8988T (cell line): ENCODE measurements around the gene DENND1B.
"Not testable (repeated sequence)": the region's sequence is repeated elsewhere in the genome, so short reads cannot be mapped to it uniquely, and the experiment has no call there.

Experiments used
- DNase-seq: peaks from one replicate; pipeline ENCODE4 v3.0.0; 2011

The DENND1B gene

DNA sequence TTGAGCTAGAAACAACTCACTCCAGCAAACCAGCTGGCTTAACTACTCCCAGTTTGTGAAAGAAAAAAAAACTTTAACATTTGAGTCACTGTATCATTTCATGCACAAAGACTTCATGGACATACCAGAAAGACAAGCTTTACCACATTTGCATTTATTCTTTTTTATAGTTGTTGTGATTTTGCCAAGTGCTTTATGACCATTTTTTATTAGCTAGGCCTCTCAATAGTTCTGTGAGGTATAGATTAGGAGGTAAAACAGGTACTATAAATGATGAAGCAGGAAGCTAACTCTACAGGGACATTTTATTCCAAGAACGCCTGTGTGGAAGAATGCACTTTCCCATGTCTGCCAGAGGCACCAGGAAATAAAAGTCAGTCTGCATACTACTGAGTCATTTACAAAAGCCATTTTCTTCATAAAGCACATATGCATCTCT is 8.2 kb upstream of the DENND1B start:
- no peak for DNase-seq

DNA sequence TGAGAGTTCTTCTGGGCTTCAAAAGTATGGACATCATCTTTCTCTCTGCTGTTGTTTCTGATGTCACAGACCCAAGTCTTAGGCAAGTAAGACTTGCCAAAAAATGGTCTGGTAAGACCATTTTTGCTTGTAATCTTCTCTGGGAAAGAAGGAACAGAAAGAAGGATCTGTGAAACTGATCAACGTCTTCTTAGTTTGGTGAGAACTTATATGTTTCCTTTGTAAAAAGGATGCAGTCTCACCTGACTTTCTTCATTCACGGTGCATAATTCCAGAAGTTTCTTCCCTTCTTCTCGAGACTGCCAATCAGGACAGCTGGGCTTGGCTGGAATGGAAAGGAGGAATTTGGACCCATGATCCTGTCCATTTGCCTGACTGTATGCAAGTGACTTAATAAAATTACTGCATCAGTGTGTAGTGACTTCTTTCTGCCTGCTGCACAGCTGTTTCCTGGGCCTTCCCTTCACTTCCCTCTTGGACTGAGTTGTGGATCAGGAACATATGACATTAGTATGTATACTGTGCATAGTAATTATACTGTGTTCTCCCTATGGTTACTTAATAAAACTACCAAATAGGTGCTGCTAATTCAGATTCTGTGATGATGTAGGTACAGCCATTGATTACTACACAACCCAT is 7.6 kb upstream of the DENND1B start:
- DNase-seq: no peak

DNA sequence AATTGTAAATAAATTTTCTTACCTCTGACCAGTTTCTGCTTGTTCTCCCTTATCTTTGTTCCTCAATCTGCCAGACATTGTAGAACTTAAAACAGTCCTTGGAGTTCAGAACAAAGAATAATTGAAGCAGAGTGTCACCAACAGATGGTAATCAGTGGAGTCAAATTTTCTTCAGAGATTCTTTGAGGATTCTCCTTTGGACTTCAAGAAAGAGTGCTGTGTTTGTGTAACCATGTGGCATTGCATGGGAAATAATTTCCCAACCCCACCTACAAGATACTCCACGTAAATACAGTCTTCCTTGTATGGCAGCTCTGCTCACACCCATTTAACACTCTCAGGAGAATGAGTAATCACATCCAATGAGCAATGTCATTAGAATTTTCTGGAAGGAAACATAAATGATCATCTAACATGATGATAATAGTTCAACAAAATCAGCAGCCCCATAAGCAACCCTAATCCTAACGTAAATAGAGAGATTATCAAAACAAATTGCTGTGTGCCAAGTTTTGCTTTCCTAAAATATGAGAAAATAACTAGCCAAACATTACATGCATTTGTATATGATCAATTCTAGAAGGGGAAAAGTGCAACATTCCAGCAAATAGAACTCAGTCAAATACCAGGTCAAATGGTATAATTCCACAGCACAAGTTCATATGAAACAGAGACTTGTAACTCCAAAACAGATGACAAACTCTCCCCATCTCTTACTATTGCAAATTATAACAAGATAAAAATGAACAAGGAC is 6.9 kb upstream of the DENND1B start:
- no peak for DNase-seq

DNA sequence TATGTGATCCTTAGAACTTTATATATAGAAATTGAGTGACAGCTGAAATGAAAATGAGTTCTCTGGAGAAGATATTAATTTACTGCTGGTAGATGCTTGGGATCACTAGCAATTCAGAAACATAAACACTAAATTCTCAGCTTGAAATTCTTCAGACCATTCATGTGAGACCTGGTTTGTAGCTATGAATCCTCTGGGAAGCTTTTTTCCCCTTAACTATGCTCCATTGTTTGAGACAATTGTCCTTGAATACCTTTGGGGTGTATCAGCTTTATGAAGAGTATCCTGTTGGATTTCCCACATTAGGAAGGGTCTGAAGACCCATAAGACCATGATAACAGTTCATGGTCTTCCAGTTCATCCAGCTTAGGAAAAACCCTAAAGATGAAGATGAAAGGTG is 4.6 kb upstream of the DENND1B start:
- DNase-seq: no peak

DNA sequence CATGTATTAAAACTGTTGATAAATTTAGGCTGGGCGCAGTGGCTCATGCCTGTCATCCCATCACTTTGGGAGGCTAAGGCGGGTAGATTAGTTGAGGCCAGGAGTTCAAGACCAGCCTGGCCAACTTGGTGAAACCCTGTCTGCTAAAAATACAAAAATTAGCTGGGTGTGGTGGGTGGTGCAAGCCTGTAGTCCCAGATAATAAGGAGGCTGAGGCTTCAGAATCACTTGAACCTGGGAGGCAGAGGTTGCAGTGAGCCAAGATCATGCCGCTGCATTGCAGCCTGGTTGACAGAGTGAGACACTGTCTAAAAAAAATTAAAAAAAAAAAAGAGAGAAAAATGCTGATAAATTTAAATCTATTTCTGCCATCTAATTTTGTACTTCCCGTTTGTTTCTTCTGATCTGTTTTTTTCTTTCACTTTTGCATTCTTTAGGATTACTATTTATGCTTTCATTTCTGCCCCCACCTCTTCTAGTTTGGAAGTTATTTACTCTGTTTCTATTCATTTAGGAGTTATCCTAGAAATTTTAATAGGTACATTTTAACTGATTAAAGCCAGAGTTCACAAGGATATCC is 3.2 kb upstream of the DENND1B start:
- DNase-seq: no peak

DNA sequence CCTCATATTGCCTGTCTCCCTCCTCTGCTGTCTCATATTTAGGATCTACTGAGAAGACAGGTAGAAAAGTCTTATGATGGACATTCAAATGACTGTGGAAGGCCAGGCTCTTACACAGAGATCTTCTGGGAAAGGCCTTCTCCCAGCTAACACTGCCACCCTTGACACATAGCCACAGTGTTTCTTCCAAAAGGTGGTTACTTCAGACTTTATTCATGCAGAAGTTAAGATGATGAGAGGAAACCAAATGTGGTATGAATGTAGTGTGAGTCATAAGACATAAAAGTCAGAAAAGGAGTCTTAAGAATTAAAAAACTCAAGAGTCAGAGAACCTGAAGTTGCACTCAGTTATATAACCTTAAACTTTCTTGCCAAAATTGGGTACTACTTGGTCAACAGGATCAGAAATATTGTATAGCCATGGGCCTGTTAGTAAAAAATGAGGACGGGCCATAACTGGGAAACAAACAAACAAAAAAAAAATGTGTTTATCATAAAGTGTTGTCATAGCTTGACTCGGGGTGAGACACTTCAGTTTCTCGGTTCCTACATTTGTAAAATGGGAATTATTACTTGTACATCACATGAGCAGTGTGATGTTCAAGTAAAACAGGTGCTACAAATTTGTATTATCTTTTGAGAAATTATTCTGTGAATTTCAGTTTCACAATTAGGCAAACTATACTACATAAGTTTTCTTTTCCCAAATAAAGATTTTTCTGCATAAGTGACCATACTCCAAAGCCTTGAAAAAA is 1.2 kb upstream of the DENND1B start:
- no peak for DNase-seq

DNA sequence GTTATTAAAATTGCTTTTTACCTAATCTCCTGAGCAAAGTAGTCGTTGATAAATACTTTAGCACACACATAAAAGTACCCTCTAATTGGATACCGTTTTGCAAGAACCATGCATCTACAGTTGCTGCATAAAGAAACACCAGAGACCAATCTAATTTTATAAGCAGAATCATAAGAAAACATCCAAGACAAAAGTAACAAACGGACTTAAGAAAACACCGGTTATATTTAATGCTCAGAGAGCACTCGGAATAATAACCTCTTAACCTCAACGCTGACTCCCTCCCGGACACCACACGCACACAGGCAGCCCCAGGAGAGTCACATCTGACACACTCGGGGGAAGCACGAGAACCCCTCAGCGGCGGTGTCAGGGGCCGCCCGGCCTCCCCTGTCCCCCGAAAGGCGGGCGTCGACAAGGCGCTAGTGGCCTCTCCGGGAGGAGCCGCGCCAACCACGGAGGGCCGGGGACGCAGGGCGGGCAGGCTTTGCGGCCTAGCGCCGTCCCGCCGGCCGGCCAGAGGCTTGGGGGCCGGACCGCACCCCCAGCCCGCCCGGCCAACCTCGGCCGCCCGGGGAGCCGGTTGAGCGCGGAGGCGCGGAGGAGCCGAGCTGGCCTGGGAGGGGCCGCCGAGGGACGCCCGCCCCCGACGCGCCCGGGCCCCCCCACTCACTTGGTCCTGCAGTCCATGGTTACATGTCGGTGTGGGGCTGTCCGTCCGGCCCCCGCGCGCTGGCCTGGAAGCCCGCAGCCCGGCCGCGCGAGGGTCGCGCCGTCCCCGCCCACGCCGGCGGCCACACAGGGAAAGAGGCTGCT is 606 bp downstream of the DENND1B start:
- DNase-seq: peak; percentile 30

DNA sequence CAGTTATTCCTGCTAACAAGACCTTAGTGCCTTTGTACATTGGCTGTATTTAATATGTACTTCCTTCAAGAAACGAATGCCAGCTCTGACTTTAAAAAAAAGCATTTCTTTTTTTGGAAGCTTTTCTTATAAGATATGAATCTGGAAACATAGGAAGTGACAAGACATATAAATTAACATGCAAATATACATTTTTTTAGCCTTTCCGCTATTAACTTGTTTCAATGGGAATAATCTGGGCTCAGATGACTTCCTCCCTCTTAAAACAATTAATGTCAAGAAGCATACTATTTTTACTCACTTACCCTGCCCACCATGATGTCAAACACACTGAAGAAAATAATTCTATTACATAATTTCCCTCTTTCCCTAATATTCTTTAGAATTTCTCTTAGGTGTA is 1.4 kb downstream of the DENND1B start:
- no peak for DNase-seq

DNA sequence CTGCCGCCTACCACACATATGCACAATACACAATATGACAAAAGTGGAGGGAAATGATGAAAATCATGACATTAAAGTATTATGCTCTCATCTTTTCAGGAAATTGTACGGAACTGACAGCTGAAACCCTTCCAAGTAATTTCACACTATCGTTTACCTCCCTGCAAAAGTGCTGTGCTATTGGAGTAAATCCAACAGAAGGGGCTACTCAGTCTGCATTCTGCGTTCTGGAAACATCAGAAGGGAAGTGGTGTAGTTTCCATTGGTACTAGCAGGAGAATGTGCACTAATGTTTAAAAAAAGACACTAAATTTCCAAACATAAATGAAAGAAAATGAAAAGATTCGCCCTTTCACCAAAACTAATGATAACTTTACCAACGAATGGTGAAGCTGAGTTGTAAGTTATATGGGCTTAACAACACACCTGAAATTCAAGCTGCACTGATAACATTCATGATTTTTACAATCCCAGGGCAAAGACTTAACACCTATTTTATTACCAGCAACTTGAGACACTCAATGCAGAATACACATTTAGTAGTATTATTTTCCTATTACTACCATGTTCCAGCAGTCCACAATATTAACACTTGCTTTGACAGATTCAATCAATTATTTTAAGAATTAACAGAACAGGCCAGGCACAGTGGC is 3.2 kb downstream of the DENND1B start:
- DNase-seq: no peak

DNA sequence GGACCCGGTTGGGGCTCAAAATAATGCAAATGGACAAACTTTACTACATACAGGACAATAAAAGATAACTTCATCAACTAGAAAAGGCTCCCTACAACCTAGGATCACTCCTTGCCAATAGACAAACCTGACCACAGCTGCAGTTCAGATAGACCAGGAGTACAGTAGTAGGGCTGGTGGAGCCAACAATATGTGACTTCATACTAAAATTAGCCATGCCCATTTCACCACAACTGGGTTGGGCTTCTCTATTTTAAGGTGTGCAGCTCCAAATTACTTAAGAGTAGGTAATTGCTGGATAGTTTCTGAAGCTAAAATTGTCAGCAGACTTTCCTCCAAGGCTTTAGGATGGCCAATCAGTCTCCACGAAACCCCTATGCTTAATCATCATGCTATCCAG is 3.9 kb downstream of the DENND1B start:
- no peak for DNase-seq

DNA sequence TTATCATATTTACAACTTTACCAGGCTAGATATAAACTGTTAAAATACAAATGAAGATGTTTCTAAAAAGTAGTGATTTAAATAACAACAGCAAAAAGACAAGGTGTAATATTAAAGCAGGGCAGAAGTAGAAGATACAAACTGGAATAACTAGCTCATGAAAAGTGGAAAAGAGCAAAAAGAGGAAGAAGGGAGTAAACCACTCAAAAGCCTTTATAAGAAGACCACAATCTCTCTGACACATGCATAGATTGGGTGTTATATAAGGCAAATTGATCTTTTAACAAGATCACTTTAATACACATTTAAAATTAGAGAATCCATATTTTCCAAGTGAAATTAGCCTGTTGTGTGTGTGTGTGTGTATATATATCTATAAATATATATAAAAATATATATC is 5.0 kb downstream of the DENND1B start:
- no peak for DNase-seq

DNA sequence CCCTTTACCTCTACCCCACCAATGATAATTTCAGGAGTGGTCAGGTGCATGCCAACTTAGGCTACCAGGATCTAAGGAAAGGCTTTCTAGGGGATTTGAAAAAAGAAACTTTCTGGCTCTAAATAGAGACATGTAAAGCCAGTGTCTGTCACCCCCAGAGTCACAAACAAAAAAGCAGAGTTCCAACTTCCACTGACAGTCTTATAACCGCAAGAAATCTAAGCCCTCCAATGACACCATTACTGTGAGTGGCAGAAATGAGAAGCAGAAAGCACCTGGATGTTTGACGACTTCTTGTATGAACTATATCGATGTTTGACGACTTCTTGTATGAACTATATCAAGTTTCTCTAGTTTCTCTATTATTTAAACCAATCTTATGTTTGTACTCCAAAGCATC is 6.0 kb downstream of the DENND1B start:
- DNase-seq: no peak

DNA sequence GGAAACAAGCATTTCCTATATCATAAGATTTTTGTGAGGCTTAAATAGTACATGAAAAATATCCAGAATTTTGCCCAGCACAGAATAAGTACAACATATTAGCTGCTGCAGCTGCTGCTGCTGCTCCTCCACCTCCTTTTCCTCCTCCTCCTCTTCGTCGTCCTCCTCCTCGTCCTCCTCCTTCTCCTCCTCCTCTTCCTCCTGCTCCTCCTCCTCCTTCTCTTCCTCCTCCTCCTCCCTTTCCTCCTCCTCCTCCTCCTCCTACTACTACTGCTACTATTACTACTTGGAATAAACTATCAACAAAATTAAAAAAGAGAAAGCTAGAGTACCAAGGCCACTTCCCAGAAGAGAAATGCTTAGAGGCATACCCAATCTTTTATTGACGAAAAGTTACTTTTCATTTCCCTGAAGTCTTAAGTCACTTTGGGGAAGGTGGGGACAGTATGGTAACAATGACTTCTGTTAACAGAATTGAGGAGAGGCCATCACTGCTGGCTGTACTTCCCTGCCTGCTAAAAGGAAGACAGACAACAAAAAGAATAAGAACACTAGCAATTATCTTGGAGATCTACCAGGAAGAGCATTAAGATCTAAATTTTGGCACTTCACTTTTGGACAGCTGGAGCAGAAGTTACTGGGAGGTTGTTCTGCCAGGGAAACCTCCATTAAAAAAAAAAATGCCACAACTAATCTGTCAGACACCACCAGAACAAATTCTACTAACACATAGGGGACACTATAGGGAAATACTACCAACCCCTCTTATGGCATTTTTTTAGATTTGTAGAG is 7.1 kb downstream of the DENND1B start:
- no peak for DNase-seq

DNA sequence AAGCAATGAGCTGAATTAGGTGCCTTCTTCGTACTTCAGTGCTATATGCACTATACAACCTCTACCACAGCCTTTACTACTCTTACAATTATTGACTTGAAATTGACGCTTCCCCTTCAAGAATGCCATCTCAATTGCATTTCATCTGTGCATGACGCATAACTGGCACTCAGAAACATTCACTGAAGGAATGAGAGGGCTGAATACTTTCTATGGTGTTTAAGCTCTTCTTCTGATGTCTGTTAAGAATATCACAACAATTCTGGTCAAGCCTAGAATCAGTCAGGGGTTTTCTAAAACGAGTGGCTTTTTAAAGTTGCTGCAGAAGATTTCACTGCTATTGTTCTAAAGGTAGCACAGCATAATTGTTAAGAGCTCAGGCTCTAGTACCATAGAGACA is 11.5 kb downstream of the DENND1B start:
- DNase-seq: no peak

DNA sequence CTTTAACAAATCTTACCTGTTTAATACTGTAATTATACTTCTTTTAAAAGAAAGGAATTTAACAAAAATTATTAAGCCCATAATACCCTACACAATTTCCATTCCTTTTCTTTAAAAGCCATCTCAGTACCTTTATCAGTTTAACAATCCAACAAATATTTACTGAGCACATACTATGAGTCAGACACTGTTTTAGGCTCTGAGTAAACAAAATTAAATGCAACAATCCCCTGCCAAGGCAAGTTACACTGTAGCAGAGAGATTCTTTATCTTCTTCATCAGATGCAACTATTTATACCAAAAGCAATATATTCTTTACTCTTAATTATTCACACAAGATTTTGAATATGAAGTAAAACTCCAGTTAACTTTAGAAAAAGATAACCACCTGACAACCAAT is 12.0 kb downstream of the DENND1B start:
- no peak for DNase-seq

DNA sequence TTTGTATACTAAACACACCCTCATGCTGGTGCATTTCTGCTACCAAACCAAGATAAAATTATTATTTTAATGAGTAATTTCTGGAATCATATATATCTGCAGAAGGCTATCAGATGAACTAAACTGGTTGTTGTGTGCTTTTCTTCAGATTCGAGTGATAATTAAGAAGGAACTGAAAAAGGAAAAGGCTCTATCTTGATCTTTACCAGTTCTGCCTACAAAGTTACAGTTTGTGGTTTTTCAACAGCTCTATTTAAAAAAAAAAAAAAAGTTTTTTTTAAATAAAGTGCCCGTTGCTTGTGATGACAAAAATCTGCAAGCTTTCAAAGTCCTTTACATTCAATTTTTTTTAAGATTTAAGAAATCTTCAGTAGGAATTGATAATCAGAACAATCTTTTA is 13.6 kb downstream of the DENND1B start:
- no peak for DNase-seq

DNA sequence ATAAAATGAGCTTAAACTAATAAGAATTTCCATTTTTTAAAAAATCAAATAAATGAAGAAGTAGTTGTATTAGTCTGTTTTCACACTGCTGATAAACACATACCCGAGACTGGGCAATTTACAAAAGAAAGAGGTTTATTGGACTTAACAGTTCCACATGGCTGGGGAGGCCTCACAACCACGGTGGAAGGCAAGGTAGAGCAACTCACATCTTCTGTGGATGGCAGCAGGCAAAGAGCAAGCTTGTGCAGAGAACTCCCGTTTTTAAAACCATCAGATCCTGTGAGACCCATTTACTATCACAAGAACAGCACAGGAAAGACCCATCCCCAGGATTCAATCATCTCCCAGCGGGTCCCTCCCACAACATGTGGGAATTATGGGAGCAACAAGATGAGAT is 19.7 kb downstream of the DENND1B start:
- DNase-seq: not testable (repeated sequence)

DNA sequence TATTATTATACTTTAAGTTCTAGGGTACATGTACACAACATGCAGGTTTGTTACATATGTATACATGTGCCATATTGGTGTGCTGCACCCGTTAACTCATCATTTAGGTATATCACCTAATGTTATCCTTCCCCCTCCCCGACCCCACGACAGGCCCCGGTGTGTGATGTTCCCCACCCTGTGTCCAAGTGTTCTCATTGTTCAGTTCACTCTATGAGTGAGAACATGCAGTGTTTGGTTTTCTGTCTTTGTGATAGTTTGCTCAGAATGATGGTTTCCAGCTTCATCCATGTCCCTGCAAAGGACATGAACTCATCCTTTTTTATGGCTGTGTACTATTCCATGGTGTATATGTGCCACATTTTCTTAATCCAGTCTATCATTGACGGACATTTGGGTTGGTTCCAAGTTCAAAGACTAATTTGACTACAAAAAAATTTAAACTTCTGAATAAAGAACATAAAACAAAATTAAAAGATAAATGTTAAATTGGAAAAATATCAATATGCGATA is 22.6 kb downstream of the DENND1B start:
- DNase-seq: not testable (repeated sequence)

DNA sequence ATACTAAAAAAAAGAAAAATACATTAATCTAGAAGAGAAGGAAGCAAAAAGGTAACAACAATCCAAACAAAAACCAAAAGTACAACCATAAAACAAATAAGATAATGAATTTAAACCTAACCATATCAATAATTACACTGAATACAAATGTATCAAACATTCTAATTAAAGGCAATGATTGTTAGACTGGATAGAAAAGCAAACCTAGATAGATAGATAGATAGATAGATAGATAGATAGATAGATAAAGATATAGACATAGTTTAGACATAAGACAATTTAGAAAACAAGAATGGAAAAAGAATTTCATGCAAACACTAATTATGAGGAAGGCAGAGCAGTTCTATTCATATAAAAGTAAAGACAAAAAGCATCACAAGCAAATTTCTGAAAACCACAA is 24.9 kb downstream of the DENND1B start:
- no peak for DNase-seq

DNA sequence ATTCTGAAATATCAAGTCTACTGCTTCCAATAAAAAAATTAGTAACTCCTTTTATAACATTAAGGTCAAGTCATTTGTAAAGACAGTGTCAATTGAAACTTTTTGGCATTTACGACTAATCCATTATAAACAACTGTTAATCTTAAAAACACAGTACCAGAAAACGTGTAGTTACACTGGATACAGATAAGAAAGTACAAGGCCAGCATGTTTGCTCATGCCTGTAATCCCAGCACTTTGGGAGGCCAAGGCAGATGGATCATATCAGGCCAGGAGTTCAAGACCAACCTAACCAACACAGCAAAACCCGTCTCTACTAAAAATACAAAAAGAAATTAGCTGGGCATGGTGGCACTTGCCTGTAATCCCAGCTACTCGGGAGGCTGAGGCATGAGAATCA is 29.4 kb downstream of the DENND1B start:
- no peak for DNase-seq

DNA sequence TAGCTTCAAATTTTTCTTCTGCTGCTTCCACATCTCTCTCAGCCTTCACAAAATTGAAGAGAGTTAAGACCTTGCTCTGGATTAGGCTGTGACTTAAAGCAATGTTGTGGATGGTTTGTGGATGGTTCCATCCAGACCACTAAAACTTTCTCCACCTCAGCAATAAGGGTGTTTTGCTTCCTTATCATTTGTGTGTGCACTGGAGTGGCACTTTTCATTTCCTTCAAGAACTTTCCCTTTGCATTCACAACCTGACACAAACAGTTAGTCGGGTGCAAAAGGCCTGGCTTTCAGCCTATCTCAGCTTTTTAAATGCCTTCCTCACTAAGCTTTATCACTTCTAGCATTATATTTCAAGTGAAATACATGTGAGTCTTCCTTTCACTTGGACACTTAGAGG is 30.3 kb downstream of the DENND1B start:
- no peak for DNase-seq
